Measurements from ENCODE around the gene TSSK6.

DNA sequence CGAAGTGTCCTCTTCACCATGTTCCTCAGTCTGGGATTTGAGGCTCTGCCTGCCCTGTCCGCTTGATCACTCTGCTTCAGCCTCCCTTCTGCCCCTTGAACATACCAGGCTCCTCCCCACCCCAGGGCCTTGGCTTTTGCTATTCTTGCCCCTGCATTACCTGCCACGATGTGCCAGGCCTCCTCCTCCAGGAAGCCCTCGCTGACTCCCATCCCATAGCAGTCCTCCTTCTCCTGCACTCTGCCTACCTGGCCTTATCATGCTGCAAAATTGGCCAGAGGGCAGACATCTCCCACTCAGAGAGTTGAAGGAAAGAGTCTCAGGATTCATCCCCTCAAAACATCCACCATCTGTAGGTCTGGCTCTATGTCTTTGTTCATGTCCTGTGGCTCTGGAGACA, 15.5 kb upstream of the TSSK6 start:
- TF ChIP-seq, protein P1, sequence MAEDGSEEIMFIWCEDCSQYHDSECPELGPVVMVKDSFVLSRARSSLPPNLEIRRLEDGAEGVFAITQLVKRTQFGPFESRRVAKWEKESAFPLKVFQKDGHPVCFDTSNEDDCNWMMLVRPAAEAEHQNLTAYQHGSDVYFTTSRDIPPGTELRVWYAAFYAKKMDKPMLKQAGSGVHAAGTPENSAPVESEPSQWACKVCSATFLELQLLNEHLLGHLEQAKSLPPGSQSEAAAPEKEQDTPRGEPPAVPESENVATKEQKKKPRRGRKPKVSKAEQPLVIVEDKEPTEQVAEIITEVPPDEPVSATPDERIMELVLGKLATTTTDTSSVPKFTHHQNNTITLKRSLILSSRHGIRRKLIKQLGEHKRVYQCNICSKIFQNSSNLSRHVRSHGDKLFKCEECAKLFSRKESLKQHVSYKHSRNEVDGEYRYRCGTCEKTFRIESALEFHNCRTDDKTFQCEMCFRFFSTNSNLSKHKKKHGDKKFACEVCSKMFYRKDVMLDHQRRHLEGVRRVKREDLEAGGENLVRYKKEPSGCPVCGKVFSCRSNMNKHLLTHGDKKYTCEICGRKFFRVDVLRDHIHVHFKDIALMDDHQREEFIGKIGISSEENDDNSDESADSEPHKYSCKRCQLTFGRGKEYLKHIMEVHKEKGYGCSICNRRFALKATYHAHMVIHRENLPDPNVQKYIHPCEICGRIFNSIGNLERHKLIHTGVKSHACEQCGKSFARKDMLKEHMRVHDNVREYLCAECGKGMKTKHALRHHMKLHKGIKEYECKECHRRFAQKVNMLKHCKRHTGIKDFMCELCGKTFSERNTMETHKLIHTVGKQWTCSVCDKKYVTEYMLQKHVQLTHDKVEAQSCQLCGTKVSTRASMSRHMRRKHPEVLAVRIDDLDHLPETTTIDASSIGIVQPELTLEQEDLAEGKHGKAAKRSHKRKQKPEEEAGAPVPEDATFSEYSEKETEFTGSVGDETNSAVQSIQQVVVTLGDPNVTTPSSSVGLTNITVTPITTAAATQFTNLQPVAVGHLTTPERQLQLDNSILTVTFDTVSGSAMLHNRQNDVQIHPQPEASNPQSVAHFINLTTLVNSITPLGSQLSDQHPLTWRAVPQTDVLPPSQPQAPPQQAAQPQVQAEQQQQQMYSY (CRISPR knock-in tag; IDR thresholded peaks at IDR 0.05), result no peak
- TF ChIP-seq, protein P2, sequence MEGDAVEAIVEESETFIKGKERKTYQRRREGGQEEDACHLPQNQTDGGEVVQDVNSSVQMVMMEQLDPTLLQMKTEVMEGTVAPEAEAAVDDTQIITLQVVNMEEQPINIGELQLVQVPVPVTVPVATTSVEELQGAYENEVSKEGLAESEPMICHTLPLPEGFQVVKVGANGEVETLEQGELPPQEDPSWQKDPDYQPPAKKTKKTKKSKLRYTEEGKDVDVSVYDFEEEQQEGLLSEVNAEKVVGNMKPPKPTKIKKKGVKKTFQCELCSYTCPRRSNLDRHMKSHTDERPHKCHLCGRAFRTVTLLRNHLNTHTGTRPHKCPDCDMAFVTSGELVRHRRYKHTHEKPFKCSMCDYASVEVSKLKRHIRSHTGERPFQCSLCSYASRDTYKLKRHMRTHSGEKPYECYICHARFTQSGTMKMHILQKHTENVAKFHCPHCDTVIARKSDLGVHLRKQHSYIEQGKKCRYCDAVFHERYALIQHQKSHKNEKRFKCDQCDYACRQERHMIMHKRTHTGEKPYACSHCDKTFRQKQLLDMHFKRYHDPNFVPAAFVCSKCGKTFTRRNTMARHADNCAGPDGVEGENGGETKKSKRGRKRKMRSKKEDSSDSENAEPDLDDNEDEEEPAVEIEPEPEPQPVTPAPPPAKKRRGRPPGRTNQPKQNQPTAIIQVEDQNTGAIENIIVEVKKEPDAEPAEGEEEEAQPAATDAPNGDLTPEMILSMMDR (IDR thresholded peaks at IDR 0.05), result no peak
- TF ChIP-seq, protein P3, sequence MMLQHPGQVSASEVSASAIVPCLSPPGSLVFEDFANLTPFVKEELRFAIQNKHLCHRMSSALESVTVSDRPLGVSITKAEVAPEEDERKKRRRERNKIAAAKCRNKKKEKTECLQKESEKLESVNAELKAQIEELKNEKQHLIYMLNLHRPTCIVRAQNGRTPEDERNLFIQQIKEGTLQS (CRISPR knock-in tag; conservative IDR thresholded peaks at IDR 0.05), result no peak
- TF ChIP-seq NFATC4 (CRISPR knock-in tag; IDR thresholded peaks at IDR 0.05), result no peak
- TF ChIP-seq, protein P4, sequence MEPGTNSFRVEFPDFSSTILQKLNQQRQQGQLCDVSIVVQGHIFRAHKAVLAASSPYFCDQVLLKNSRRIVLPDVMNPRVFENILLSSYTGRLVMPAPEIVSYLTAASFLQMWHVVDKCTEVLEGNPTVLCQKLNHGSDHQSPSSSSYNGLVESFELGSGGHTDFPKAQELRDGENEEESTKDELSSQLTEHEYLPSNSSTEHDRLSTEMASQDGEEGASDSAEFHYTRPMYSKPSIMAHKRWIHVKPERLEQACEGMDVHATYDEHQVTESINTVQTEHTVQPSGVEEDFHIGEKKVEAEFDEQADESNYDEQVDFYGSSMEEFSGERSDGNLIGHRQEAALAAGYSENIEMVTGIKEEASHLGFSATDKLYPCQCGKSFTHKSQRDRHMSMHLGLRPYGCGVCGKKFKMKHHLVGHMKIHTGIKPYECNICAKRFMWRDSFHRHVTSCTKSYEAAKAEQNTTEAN (CRISPR knock-in tag; IDR thresholded peaks at IDR 0.05), result no peak
